SK-N-SH (cell line): Measurements from ENCODE around the gene RALA. TPM values are rescaled to one million over a fixed set of nuclear protein-coding genes. Genes with fewer than 3 reads are reported as not detected.
"Not testable (repeated sequence)": the region's sequence is repeated elsewhere in the genome, so short reads cannot be mapped to it uniquely, and the experiment has no call there.

Experiments
- CTCF ChIA-PET: fragments of 300-600, 350-600 bp; formaldehyde crosslinking; extraction: SDS; loops from one replicate; lab custom pipeline; 2021; lab: Yijun Ruan, JAX
- POLR2A ChIA-PET: fragments of 350-600 bp; sonication (Branson Sonifier 250); formaldehyde crosslinking; extraction: SDS; loops from one replicate; lab custom pipeline; 2020; ENCODE audit warnings: antibody characterized with exemption, inconsistent platforms; lab: Yijun Ruan, JAX
- DNase-seq: peaks from one replicate; pipeline ENCODE4 v3.0.0; 2012
- H2AFZ ChIP-seq: fragments of 200-600 bp; sonication (generic); 2 replicates; pipeline ENCODE4 v1.8.1; 2016; ENCODE audit warnings: antibody characterized with exemption, mild to moderate bottlenecking, low read depth
- H3F3A ChIP-seq: fragments of 200-600 bp; sonication (generic); replicated peaks from 2 replicates; pipeline ENCODE3; 2016; ENCODE audit warnings: antibody characterized with exemption, mild to moderate bottlenecking; ENCODE audit not compliant: insufficient read depth
- H3K27ac ChIP-seq, 2 experiments: fragments of 200-500 bp in 1 of 2; fragments of 200-600 bp in 1 of 2; sonication (Bioruptor generic) in 1 of 2; sonication (generic), shearing (Covaris generic) in 1 of 2; 2 replicates each; pipeline versions ENCODE4 v1.5.1 to v1.6.1; 2014 to 2016; ENCODE audit warnings: low read depth in 2 of 2, inconsistent platforms in 1 of 2, low read length in 1 of 2, mild to moderate bottlenecking in 1 of 2, mixed read lengths in 1 of 2
- H3K27me3 ChIP-seq: fragments of 200-600 bp; sonication (generic), shearing (Covaris generic); 2 replicates; pipeline ENCODE4 v1.6.1; 2016; ENCODE audit warnings: mixed run types; ENCODE audit not compliant: insufficient read depth
- H3K36me3 ChIP-seq, 2 experiments: fragments of 200-500 bp in 1 of 2; fragments of 200-600 bp in 1 of 2; sonication (Bioruptor generic) in 1 of 2; sonication (generic) in 1 of 2; replicated peaks in 1 of 2; 2 replicates each; pipeline versions ENCODE3 to v1.5.1; 2014 to 2016; ENCODE audit warnings: low read length in 1 of 2, mild to moderate bottlenecking in 1 of 2; ENCODE audit not compliant: insufficient read depth in 2 of 2, control insufficient read depth in 1 of 2
- H3K4me1 ChIP-seq, 2 experiments: fragments of 200-500 bp in 1 of 2; fragments of 200-600 bp in 1 of 2; sonication (Bioruptor generic) in 1 of 2; sonication (generic), shearing (Covaris generic) in 1 of 2; 2 replicates each; pipeline versions ENCODE4 v1.5.1 to v1.6.1; 2014 to 2016; ENCODE audit warnings: low read depth in 1 of 2, low read length in 1 of 2, mixed run types in 1 of 2; ENCODE audit not compliant: insufficient read depth in 2 of 2, control insufficient read depth in 1 of 2
- H3K4me2 ChIP-seq: fragments of 200-600 bp; sonication (generic), shearing (Covaris generic); 2 replicates; pipeline ENCODE4 v1.6.1; 2017; ENCODE audit warnings: mixed run types
- H3K4me3 ChIP-seq, 2 experiments: fragments of 200-500 bp in 1 of 2; fragments of 200-600 bp in 1 of 2; sonication (Bioruptor generic) in 1 of 2; sonication (generic), shearing (Covaris generic) in 1 of 2; 2 replicates each; pipeline versions ENCODE4 v1.5.1 to v1.8.1; 2014 to 2016; ENCODE audit warnings: low read depth in 2 of 2, inconsistent platforms in 1 of 2, low read length in 1 of 2, mild to moderate bottlenecking in 1 of 2, mixed read lengths in 1 of 2, moderate library complexity in 1 of 2
- H3K79me2 ChIP-seq: fragments of 200-600 bp; sonication (generic); 2 replicates; pipeline ENCODE4 v1.8.1; 2017; ENCODE audit warnings: mild to moderate bottlenecking; ENCODE audit not compliant: insufficient read depth
- H3K9ac ChIP-seq: fragments of 200-600 bp; sonication (generic); 2 replicates; pipeline ENCODE4 v1.6.1; 2017; ENCODE audit warnings: mixed run types
- H3K9me2 ChIP-seq: fragments of 200-600 bp; sonication (generic); 2 replicates; pipeline ENCODE4 v1.6.1; 2017; ENCODE audit warnings: mixed run types
- H3K9me3 ChIP-seq: fragments of 200-600 bp; sonication (generic); 2 replicates; pipeline ENCODE4 v1.6.1; 2017; ENCODE audit warnings: mixed run types, mild to moderate bottlenecking, moderate library complexity
- H4K20me1 ChIP-seq: fragments of 200-600 bp; sonication (generic); 2 replicates; pipeline ENCODE4 v1.6.1; 2017; ENCODE audit warnings: mild to moderate bottlenecking, mixed run types; ENCODE audit not compliant: insufficient read depth
- EP300 ChIP-seq, 2 experiments: IDR thresholded peaks; 2 replicates each; pipeline versions ENCODE4 v1.4.0 to v1.6.1; 2012; ENCODE audit warnings: borderline replicate concordance in 1 of 2, low read depth in 1 of 2, low read length in 1 of 2
- FOXJ3 ChIP-seq: sonication (generic); formaldehyde crosslinking; IDR thresholded peaks from 2 replicates; pipeline ENCODE4 v1.5.1; 2020; ENCODE audit warnings: mild to moderate bottlenecking, missing genetic modification reagents
- GATA2 ChIP-seq: sonication (generic); formaldehyde crosslinking; IDR thresholded peaks from 2 replicates; pipeline ENCODE4 v1.5.0; 2020; ENCODE audit warnings: mild to moderate bottlenecking, missing genetic modification reagents
- JUND ChIP-seq: IDR thresholded peaks from 2 replicates; pipeline ENCODE4 v1.4.0; 2012
- MEF2A ChIP-seq: IDR thresholded peaks from 2 replicates; pipeline ENCODE4 v1.4.0; 2012; ENCODE audit warnings: low read depth, borderline replicate concordance
- MXI1 ChIP-seq: IDR thresholded peaks from 2 replicates; pipeline ENCODE4 v1.6.1; 2012; ENCODE audit warnings: mild to moderate bottlenecking, low read depth, low read length, improper control_type of control experiment
- NFIC ChIP-seq: IDR thresholded peaks from 2 replicates; pipeline ENCODE4 v1.4.0; 2012; ENCODE audit warnings: borderline replicate concordance
- NRF1 ChIP-seq: IDR thresholded peaks from 2 replicates; pipeline ENCODE4 v1.6.1; 2012; ENCODE audit warnings: low read depth, mild to moderate bottlenecking, low read length
- RCOR1 ChIP-seq: fragments of 150-350 bp; IDR thresholded peaks from 2 replicates; pipeline ENCODE4 v1.6.1; 2017; ENCODE audit warnings: antibody characterized with exemption, low read length
- RFX5 ChIP-seq: IDR thresholded peaks from 2 replicates; pipeline ENCODE4 v1.6.1; 2012; ENCODE audit warnings: mild to moderate bottlenecking, improper control_type of control experiment, low read length
- RXRA ChIP-seq: IDR thresholded peaks from 2 replicates; pipeline ENCODE4 v1.4.0; 2012; ENCODE audit warnings: low read depth, mild to moderate bottlenecking, borderline replicate concordance
- SIN3A ChIP-seq: IDR thresholded peaks from 2 replicates; pipeline ENCODE4 v1.6.1; 2012; ENCODE audit warnings: low read depth, mild to moderate bottlenecking, low read length, moderate library complexity, borderline replicate concordance
- SMC3 ChIP-seq: IDR thresholded peaks from 2 replicates; pipeline ENCODE4 v1.6.1; 2012; ENCODE audit warnings: low read depth, low read length, improper control_type of control experiment
- TAF1 ChIP-seq: IDR thresholded peaks from 2 replicates; pipeline ENCODE4 v1.6.1; 2012; ENCODE audit warnings: low read depth, mild to moderate bottlenecking, low read length, moderate library complexity, borderline replicate concordance
- TEAD4 ChIP-seq: IDR thresholded peaks from 2 replicates; pipeline ENCODE4 v1.4.0; 2012; ENCODE audit warnings: mild to moderate bottlenecking, borderline replicate concordance; ENCODE audit not compliant: insufficient read depth
- WGBS: methylation state at CpG from one replicate; pipeline ENCODE4 v1.1.6; 2017; ENCODE audit warnings: low lambda C conversion rate; 5-methylcytosine and 5-hydroxymethylcytosine counted together
- polyA plus RNA-seq, 3 experiments: library from polyadenylated mRNA; depleted of rRNA; stranded (reverse); fragments of >200 nt; gene quantifications; 2 replicates each; pipeline ENCODE4 v1.2.3, GENCODE V29; 2012
- TF ChIP-seq, protein P1 (sequence below): IDR thresholded peaks from 2 replicates; pipeline ENCODE4 v1.4.0; 2012; ENCODE audit warnings: low read depth
- TF ChIP-seq, protein P2 (sequence below): IDR thresholded peaks from 2 replicates; pipeline ENCODE4; 2012
- TF ChIP-seq, protein P3 (sequence below): fragments of 150-350 bp; IDR thresholded peaks from 2 replicates; pipeline ENCODE4 v1.6.1; 2017; ENCODE audit warnings: antibody characterized with exemption, low read length, low read depth, borderline replicate concordance

The RALA gene
- polyA plus RNA-seq, 1 of the 3 experiments (the other 2 are of a cell fraction), result 29.0 TPM

DNA sequence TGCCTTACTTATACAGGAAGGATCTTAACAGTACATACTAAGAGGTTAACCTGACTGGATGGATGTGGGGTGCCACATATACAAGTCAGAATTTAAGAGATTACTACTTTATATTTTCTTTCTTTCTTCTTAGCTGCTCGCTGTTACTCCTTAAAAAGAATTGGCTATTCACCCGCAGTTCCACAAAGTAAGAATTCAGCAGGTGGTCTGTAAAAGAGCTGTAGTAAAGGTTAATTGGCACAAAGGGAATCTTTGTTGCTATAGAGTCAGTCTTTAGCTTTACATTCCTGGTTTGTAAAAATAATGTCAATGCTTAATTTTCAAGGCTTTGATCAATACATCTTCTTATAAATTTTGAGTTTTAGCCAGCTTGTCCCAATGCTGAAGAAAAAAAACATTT, 43.2 kb downstream of the RALA start:
- Histone ChIP-seq H4K20me1 (peaks cover 19% of the 10 kb centered on the region), H3K36me3 (peaks cover 7 to 60% of the 10 kb centered on the region in 2 experiments), H3K27ac (no peak overlapping the region), H3K9me2 (no peaks in the 10 kb centered on the region), H3F3A (peaks cover 12% of the 10 kb centered on the region), H3K4me2 (no peak overlapping the region), H3K27me3 (no peaks in the 10 kb centered on the region), H2AFZ (no peak overlapping the region), H3K9me3 (no peaks in the 10 kb centered on the region), H3K4me1 (peaks cover 2 to 10% of the 10 kb centered on the region in 2 experiments; a peak in 3 of 4 replicates), H3K9ac (no peak overlapping the region), H3K4me3 (no peak overlapping the region), H3K79me2 (peaks cover 100% of the 10 kb centered on the region)
- ChIA-PET POLR2A (interaction anchor here (1.5 kb wide), 1 partner anchor 12 kb away, joined by 5 read pairs; no protein-coding TSS in a partner anchor), CTCF (interaction anchor here (0.7 to 1.2 kb wide), 2 partner anchors 17 to 79 kb away, joined by 3 read pairs; no protein-coding TSS in a partner anchor)
- DNase-seq, result no peak
- WGBS, result 94% methylated on average over 2 of the region's 2 CpGs
- TF ChIP-seq, protein P1, sequence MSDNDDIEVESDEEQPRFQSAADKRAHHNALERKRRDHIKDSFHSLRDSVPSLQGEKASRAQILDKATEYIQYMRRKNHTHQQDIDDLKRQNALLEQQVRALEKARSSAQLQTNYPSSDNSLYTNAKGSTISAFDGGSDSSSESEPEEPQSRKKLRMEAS, result no peak
- TF ChIP-seq RFX5, result no peak

DNA sequence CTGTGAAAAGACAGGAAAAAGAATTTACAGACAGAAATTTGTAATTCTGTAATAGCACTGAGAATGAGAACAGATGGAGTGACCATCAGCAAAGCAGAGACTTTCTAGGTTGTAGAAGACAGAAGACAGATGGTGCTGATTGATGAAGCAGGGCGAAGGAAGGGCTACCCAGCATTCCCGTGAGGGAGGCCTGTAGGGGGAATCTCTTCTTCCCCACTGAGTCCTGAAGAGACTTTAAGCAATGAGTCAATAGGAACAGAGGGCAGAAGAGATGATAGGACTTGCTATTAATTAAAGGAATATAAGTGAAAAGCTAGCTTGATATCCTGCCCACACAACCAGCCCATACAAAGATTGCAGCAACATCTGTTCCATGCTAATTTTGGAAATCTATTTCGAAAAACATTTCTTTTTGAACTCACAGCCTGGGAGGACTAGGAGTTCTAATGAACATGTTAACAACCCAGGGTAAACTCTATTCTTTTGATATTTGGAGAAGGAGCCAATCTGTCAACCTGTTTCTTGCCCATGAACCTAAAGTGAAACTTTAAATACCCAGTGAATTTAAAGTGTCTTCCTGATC, 44.1 kb downstream of the RALA start:
- no peak overlapping the region for H3K9ac ChIP-seq
- no peaks in the 10 kb centered on the region for H3K9me3 ChIP-seq
- H3K27ac ChIP-seq, result no peak overlapping the region
- H3K4me2 ChIP-seq, result no peak overlapping the region
- H2AFZ ChIP-seq, result no peak overlapping the region
- peaks cover 100% of the 10 kb centered on the region for H3K79me2 ChIP-seq
- TF ChIP-seq EP300 (IDR thresholded peaks at IDR 0.05; ENCODE audit: borderline replicate concordance in 1 of 2, low read depth in 1 of 2, low read length in 1 of 2), result no peak
- no peak for TF ChIP-seq TAF1
- TF ChIP-seq MEF2A, result no peak
- TF ChIP-seq RCOR1, result no peak
- TF ChIP-seq, protein P2, sequence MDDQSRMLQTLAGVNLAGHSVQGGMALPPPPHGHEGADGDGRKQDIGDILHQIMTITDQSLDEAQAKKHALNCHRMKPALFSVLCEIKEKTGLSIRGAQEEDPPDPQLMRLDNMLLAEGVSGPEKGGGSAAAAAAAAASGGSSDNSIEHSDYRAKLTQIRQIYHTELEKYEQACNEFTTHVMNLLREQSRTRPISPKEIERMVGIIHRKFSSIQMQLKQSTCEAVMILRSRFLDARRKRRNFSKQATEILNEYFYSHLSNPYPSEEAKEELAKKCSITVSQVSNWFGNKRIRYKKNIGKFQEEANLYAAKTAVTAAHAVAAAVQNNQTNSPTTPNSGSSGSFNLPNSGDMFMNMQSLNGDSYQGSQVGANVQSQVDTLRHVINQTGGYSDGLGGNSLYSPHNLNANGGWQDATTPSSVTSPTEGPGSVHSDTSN, result no peak
- no peak for TF ChIP-seq NFIC
- no peak for TF ChIP-seq MXI1
- TF ChIP-seq FOXJ3 (CRISPR knock-in tag), result no peak
- TF ChIP-seq JUND, result no peak
- TF ChIP-seq, protein P1, result no peak
- no peak for TF ChIP-seq RXRA
- no peak for TF ChIP-seq NRF1
- no peak for TF ChIP-seq TEAD4
- no peak for TF ChIP-seq GATA2 (CRISPR knock-in tag)
- TF ChIP-seq SMC3, result no peak
- TF ChIP-seq, protein P3, sequence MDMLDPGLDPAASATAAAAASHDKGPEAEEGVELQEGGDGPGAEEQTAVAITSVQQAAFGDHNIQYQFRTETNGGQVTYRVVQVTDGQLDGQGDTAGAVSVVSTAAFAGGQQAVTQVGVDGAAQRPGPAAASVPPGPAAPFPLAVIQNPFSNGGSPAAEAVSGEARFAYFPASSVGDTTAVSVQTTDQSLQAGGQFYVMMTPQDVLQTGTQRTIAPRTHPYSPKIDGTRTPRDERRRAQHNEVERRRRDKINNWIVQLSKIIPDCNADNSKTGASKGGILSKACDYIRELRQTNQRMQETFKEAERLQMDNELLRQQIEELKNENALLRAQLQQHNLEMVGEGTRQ, result no peak
- no peak for TF ChIP-seq SIN3A
- TF ChIP-seq RFX5, result no peak
- peaks cover 16% of the 10 kb centered on the region for H3F3A ChIP-seq
- 93% methylated on average over 3 of the region's 3 CpGs for WGBS
- DNase-seq, result no peak
- H3K27me3 ChIP-seq, result no peaks in the 10 kb centered on the region
- peaks cover 5 to 57% of the 10 kb centered on the region in 2 experiments for H3K36me3 ChIP-seq
- ChIA-PET POLR2A (no interaction called here), CTCF (interaction anchor here (0.5 to 1.6 kb wide), 3 partner anchors 14 to 84 kb away, joined by 3 read pairs; no protein-coding TSS in a partner anchor)
- H4K20me1 ChIP-seq, result peaks cover 21% of the 10 kb centered on the region
- H3K4me3 ChIP-seq, result no peak overlapping the region
- peaks cover 2 to 16% of the 10 kb centered on the region in 2 experiments; a peak in 3 of 4 replicates for H3K4me1 ChIP-seq
- H3K9me2 ChIP-seq, result no peaks in the 10 kb centered on the region

DNA sequence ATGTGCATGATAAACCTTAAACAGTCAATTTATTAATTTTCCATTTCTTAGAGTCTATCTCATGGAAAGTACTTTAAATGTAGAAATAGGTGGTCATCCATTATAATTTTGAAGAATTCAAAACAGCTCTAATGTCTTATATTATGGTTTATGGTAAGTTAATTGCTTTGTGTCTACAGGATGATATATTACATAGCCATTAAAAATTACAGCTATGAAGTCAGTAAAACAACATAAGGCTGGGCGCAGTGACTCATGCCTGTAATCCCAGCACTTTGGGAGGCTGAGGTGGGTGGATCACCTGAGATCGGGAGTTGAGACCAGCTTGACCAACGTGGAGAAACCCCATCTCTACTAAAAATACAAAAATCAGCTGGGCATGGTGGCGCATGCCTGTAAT, 44.9 kb downstream of the RALA start:
- H2AFZ ChIP-seq, DNase-seq, H3K9me2 ChIP-seq, H3K9me3 ChIP-seq, H3K4me2 ChIP-seq, POLR2A ChIA-PET, H3K27me3 ChIP-seq, H3K4me3 ChIP-seq, H3K27ac ChIP-seq, H3K9ac ChIP-seq: not testable (repeated sequence)
- H3K4me1 ChIP-seq, result peaks cover 2 to 17% of the 10 kb centered on the region in 2 experiments; a peak in 3 of 4 replicates
- peaks cover 5 to 54% of the 10 kb centered on the region in 2 experiments for H3K36me3 ChIP-seq
- peaks cover 23% of the 10 kb centered on the region for H4K20me1 ChIP-seq
- CTCF ChIA-PET, result interaction anchor here (1.6 kb wide), 1 partner anchor 14 kb away, joined by 3 read pairs; no protein-coding TSS in a partner anchor
- WGBS, result 95% methylated on average over 4 of the region's 4 CpGs
- H3K79me2 ChIP-seq, result peaks cover 100% of the 10 kb centered on the region
- peaks cover 25% of the 10 kb centered on the region for H3F3A ChIP-seq
